ENCODE results near the gene MRRF. TPM values are rescaled to one million over a fixed set of nuclear protein-coding genes. Genes with fewer than 3 reads are reported as not detected.

Gene MRRF
- total RNA-seq, 2 donors from 2014 or later: 21.1 to 35.4 TPM

Small RNAs within 50 kb of the gene (small RNA-seq; reads per million reads assigned to genes)
- 0 reads per million in 2 donors for gene AL162424.1

Other genes starting within 250 kb of the MRRF start
- 10 to 100 TPM; 11.7 to 11.9 TPM for gene TTLL11, start 171.6 kb upstream of the MRRF start, total RNA-seq
- gene NDUFA8, start 105.1 kb upstream of the MRRF start, total RNA-seq: 10 to 100 TPM; 60.7 to 69.6 TPM
- 1 to 10 TPM in 1 of 2 donors, not detected in 1; 2.1 TPM for gene MORN5, start 105.0 kb upstream of the MRRF start, total RNA-seq
- gene LHX6, start 35.9 kb upstream of the MRRF start, total RNA-seq: 1 to 10 TPM; 2.7 to 7.3 TPM
- 10 to 100 TPM in 1 of 2 donors, 1 to 10 TPM in 1; 8.8 to 20.3 TPM for gene RBM18, start within 50 bp of the MRRF start, total RNA-seq
- gene PTGS1, start 106.1 kb downstream of the MRRF start, total RNA-seq: 1 to 10 TPM; 4.6 to 6.2 TPM
- not detected for gene OR1J1, start 213.0 kb downstream of the MRRF start, total RNA-seq
- gene OR1J2, start 245.9 kb downstream of the MRRF start, total RNA-seq: not detected

Data from prostate gland (tissue), 2 donors.